WI38 (cell line): ENCODE data around the gene TBL3.
A peak's percentile ranks its signal among the peaks of the same experiment; 100 is the strongest.

Source experiments
- H3K4me3 ChIP-seq: 2 replicates; pipeline ENCODE4 v1.5.1; 2011; ENCODE audit warnings: low read depth, mild to moderate bottlenecking, control low read depth, low read length
- CTCF ChIP-seq: IDR thresholded peaks from 2 replicates; pipeline ENCODE4 v1.5.1; 2012; ENCODE audit warnings: low read depth, mild to moderate bottlenecking, control low read depth, low read length

Gene TBL3

GRCh38 chr16:1964506-1965395, 7.1 kb upstream of the TBL3 start, which contains the start of gene RPS2:
Gene RPS2 (minus strand): TSS chr16:1964826. CDS start chr16:1964625, 201 bp downstream.
- peak within 1 kb of the TSS; percentile 96 for H3K4me3 ChIP-seq
- TF ChIP-seq CTCF = no peak

GRCh38 chr16:1965396-1966001, 6.4 kb upstream of the TBL3 start:
- no peak for TF ChIP-seq CTCF

GRCh38 chr16:1966460-1966859, 5.4 kb upstream of the TBL3 start, which contains the start of gene RNF151:
Gene RNF151 (plus strand): TSS chr16:1966856. CDS start chr16:1966882, 26 bp downstream.
- H3K4me3 ChIP-seq = peak within 1 kb of the TSS; percentile 96
- TF ChIP-seq CTCF = no peak

More at GRCh38 chr16:1965396-1966001, 6.4 kb upstream of the TBL3 start:
- peak overlapping the region; percentile 96 for H3K4me3 ChIP-seq

GRCh38 chr16:1968146-1968953, 3.5 kb upstream of the TBL3 start:
- no peak for TF ChIP-seq CTCF

GRCh38 chr16:1972490-1972877, 631 bp downstream of the TBL3 start:
- no peak for TF ChIP-seq CTCF

More at GRCh38 chr16:1968146-1968953, 3.5 kb upstream of the TBL3 start:
- H3K4me3 ChIP-seq = no peak overlapping the region

GRCh38 chr16:1973461-1974156, 1.8 kb downstream of the TBL3 start:
- no peak for TF ChIP-seq CTCF
- H3K4me3 ChIP-seq = no peak overlapping the region

More at GRCh38 chr16:1972490-1972877, 631 bp downstream of the TBL3 start:
- peak overlapping the region; percentile 93 for H3K4me3 ChIP-seq
